Natural killer cell (primary cell): ENCODE measurements around the gene MTERF4. TPM values are rescaled to one million over a fixed set of nuclear protein-coding genes. Genes with fewer than 3 reads are reported as not detected.

Experiments
- ATAC-seq, 3 donors: fragments of 150-1000 bp in 2 of 3; fragments of 200-7000 bp in 1 of 3; cut with Tn5 transposase; 1 replicate in 1 of 3; 2 replicates in 2 of 3; pipeline ENCODE4 v1.10.0; 2021; ENCODE audit warnings: mild to moderate bottlenecking in 2 of 3, moderate library complexity in 2 of 3
- DNase-seq, 2 donors: peaks; one replicate each; pipeline versions ENCODE4 v3.0.0 to v3.0.0-alpha.2; 2013 to 2021; ENCODE audit warnings: mixed read lengths in 1 of 2
- H3K27ac ChIP-seq: one replicate; pipeline ENCODE4 v1.5.1; 2013; ENCODE audit warnings: mild to moderate bottlenecking, low read length
- H3K27me3 ChIP-seq: one replicate; pipeline ENCODE4 v1.6.1; 2013; ENCODE audit warnings: low read length; ENCODE audit not compliant: control insufficient read depth, insufficient read depth
- H3K36me3 ChIP-seq: one replicate; pipeline ENCODE4 v1.6.1; 2013; ENCODE audit warnings: low read length; ENCODE audit not compliant: control insufficient read depth, insufficient read depth
- H3K4me1 ChIP-seq: one replicate; pipeline ENCODE4 v1.6.1; 2013; ENCODE audit warnings: low read length; ENCODE audit not compliant: control insufficient read depth, insufficient read depth
- H3K4me3 ChIP-seq: one replicate; pipeline ENCODE4 v1.5.1; 2013; ENCODE audit warnings: low read length
- H3K9me3 ChIP-seq: one replicate; pipeline ENCODE4 v1.6.1; 2013; ENCODE audit warnings: low read length; ENCODE audit not compliant: control insufficient read depth, insufficient read depth
- H3K27ac Mint-ChIP-seq, 2 donors: one replicate each; pipeline ENCODE4 v1.8.0; 2022; ENCODE audit warnings: mild to moderate bottlenecking in 2 of 2, mixed read lengths in 2 of 2, moderate library complexity in 1 of 2
- H3K27me3 Mint-ChIP-seq, 2 donors: one replicate each; pipeline ENCODE4 v1.8.0; 2022; ENCODE audit warnings: low read depth in 2 of 2, mixed read lengths in 2 of 2
- H3K36me3 Mint-ChIP-seq: one replicate; pipeline ENCODE4 v1.8.0; 2022; ENCODE audit warnings: mixed read lengths
- H3K4me1 Mint-ChIP-seq, 2 donors: one replicate each; pipeline ENCODE4 v1.8.0; 2022; ENCODE audit warnings: mixed read lengths in 2 of 2
- H3K4me3 Mint-ChIP-seq: one replicate; pipeline ENCODE4 v1.8.0; 2022; ENCODE audit warnings: mild to moderate bottlenecking, moderate library complexity, mixed read lengths
- H3K9me3 Mint-ChIP-seq, 2 donors: one replicate each; pipeline ENCODE4 v1.8.0; 2022; ENCODE audit warnings: mixed read lengths in 2 of 2
- WGBS: methylation state at CpG from one replicate; pipeline ENCODE4 v1.1.7; 2013; ENCODE audit warnings: missing lambda C conversion rate; ENCODE audit not compliant: insufficient coverage; 5-methylcytosine and 5-hydroxymethylcytosine counted together
- intact Hi-C: fragments of 100-400 bp; cut with micrococcal nuclease; formaldehyde crosslinking; loops from one replicate; pipeline ENCODE4 v1.14.2; 2022
- total RNA-seq, 4 donors: library from RNA; stranded (reverse); fragments of 120-200 nt in 1 of 4; gene quantifications; one replicate each; pipeline versions ENCODE4 v1.2.3 to v1.2.4, GENCODE V29; 2013 to 2022
- TF ChIP-seq, protein P1 (sequence below): fragments of 200-600 bp; IDR thresholded peaks from one replicate; pipeline ENCODE4 v1.8.0; 2022; ENCODE audit warnings: antibody characterized with exemption

MTERF4 gene
- total RNA-seq, 3 donors from 2014 or later (not counting 1 experiment from before 2014, with no cell fraction given) = 38.9 to 45.5 (median 39.2) TPM

DNA sequence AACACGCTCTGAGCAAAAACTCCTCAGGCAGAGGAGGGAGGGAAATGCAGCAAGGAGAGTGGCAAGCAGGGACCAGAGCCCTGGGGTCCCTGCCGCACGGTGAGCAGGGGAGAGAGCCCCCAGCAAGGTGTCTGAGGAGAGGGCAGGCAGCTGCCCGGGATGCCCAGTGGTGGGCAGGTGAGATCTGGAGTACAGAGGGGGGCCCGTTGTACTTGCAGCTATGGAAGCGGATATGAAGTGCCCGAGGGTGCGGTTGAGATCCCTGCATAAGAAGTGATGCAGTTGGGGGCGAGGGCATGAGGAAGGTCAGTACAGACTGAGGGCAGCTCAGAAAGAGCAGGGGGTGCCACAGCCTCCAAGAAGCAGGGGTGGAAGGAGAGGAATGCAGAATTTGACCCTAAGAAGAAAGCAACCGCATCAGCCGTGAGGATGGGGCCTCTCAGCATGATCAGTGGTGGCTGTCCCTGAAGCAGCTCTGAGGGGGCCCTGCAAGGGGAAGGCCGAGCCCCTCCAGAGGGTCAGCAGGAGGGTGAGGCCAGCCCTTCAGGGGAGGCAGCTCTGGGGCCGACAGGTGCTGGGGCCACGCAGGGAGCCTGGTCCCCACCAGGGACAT lies 29.4 kb downstream of the MTERF4 start:
- intact Hi-C loops = no loop called here
- H3K4me3 Mint-ChIP-seq = no peak overlapping the region

DNA sequence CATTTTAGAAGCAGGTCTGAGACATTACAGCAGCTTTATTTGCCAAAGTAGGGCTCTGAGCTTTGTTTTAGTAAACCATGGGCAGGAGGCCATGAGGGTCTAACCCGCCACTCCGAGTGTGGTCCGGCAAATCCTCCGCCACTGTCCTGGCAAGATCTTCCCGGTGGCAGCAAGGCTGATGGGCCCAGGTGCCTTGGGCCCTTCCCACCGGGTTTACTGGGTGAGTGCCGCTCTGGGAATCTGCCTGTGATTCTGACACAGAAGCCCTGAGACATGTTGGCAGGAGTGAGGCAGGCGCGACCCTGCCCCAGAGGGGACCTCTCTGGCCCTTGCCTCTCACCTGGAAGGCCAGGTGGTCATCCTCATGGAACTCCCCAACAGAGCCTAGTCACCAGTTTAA lies 29.9 kb downstream of the MTERF4 start:
- intact Hi-C loops = no loop called here
- DNase-seq (no peak), ATAC-seq (no peak)
- H3K36me3 Mint-ChIP-seq = no peaks in the 10 kb centered on the region
- WGBS = 93% methylated on average over 9 of the region's 9 CpGs
- H3K4me3 ChIP-seq = no peak overlapping the region
- H3K27ac ChIP-seq = no peak overlapping the region
- H3K4me1 ChIP-seq = no peaks in the 10 kb centered on the region
- H3K27ac Mint-ChIP-seq = no peak overlapping the region
- H3K4me1 Mint-ChIP-seq = peaks cover 0 to 7% of the 10 kb centered on the region in 2 donors
- peaks cover 7% of the 10 kb centered on the region for H3K36me3 ChIP-seq
- no peaks in the 10 kb centered on the region for H3K9me3 Mint-ChIP-seq
- no peaks in the 10 kb centered on the region for H3K27me3 ChIP-seq
- H3K27me3 Mint-ChIP-seq = peaks cover 0 to 3% of the 10 kb centered on the region in 2 donors
- TF ChIP-seq, protein P1, sequence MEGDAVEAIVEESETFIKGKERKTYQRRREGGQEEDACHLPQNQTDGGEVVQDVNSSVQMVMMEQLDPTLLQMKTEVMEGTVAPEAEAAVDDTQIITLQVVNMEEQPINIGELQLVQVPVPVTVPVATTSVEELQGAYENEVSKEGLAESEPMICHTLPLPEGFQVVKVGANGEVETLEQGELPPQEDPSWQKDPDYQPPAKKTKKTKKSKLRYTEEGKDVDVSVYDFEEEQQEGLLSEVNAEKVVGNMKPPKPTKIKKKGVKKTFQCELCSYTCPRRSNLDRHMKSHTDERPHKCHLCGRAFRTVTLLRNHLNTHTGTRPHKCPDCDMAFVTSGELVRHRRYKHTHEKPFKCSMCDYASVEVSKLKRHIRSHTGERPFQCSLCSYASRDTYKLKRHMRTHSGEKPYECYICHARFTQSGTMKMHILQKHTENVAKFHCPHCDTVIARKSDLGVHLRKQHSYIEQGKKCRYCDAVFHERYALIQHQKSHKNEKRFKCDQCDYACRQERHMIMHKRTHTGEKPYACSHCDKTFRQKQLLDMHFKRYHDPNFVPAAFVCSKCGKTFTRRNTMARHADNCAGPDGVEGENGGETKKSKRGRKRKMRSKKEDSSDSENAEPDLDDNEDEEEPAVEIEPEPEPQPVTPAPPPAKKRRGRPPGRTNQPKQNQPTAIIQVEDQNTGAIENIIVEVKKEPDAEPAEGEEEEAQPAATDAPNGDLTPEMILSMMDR = no peak
- no peak overlapping the region for H3K4me3 Mint-ChIP-seq
- no peaks in the 10 kb centered on the region for H3K9me3 ChIP-seq

More for the DNA sequence above, 29.4 kb downstream of the MTERF4 start:
- no peaks in the 10 kb centered on the region for H3K36me3 Mint-ChIP-seq
- Histone ChIP-seq H3K4me1 (no peaks in the 10 kb centered on the region), H3K27me3 (no peaks in the 10 kb centered on the region), H3K36me3 (peaks cover 7% of the 10 kb centered on the region), H3K9me3 (no peaks in the 10 kb centered on the region), H3K4me3 (no peak overlapping the region), H3K27ac (no peak overlapping the region)
- H3K9me3 Mint-ChIP-seq = no peaks in the 10 kb centered on the region
- ATAC-seq (no peak), DNase-seq (no peak)
- peaks cover 0 to 7% of the 10 kb centered on the region in 2 donors for H3K4me1 Mint-ChIP-seq
- H3K27ac Mint-ChIP-seq = no peak overlapping the region
- TF ChIP-seq, protein P1 = no peak
- peaks cover 0 to 3% of the 10 kb centered on the region in 2 donors for H3K27me3 Mint-ChIP-seq
- 92% methylated on average over 14 of the region's 14 CpGs for WGBS

DNA sequence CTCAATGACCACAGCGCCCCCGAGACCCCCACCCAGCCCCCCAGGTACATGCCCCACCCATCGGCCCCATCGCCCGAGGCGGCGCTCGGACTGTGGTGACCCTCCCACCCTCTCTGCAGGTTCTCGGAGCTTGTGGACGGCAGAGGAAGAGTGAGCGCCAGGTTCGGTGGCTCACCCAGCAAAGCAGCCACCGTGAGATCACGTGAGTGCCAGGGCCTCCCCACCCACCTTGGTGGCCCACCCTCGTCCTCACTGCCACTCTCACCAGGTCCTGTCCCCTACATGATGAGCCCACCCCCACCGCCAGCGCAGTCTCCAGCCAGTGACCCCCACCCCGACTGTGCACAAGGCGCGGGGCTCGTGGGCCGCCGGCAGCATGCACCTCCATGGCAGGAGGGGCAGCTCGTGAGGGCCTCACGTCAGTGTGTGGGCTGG lies 30.4 kb downstream of the MTERF4 start:
- H3K27me3 ChIP-seq = no peaks in the 10 kb centered on the region
- DNase-seq = no peak
- WGBS = 94% methylated on average over 23 of the region's 25 CpGs
- no peak overlapping the region for H3K27ac ChIP-seq
- H3K4me1 ChIP-seq = no peaks in the 10 kb centered on the region
- no peak for ATAC-seq
- Mint-ChIP-seq H3K36me3 (no peaks in the 10 kb centered on the region), H3K4me1 (peaks cover 0 to 7% of the 10 kb centered on the region in 2 donors), H3K27me3 (peaks cover 0 to 3% of the 10 kb centered on the region in 2 donors), H3K4me3 (no peak overlapping the region), H3K9me3 (no peaks in the 10 kb centered on the region), H3K27ac (no peak overlapping the region)
- no peaks in the 10 kb centered on the region for H3K9me3 ChIP-seq
- TF ChIP-seq, protein P1 = no peak
- H3K4me3 ChIP-seq = no peak overlapping the region
- intact Hi-C loops = no loop called here
- H3K36me3 ChIP-seq = peaks cover 7% of the 10 kb centered on the region
